Tibial nerve (tissue), 4 donors: Measurements from ENCODE around the gene TMEM150C.

Source experiments
- EP300 ChIP-seq, 2 donors: sonication (generic); formaldehyde crosslinking; IDR thresholded peaks; one replicate each; pipeline ENCODE4 v1.6.1; 2017; ENCODE audit warnings: antibody characterized with exemption in 2 of 2, mild to moderate bottlenecking in 1 of 2
- TF ChIP-seq, protein P1 (sequence below), 5 experiments: fragments of 200-600 bp in 3 of 5; fragments of 450-650 bp in 2 of 5; sonication (generic) in 3 of 5; IDR thresholded peaks; one replicate each; pipeline ENCODE4 v1.5.1; 2016 to 2019; ENCODE audit warnings: antibody characterized with exemption in 5 of 5, mild to moderate bottlenecking in 3 of 5, moderate library complexity in 2 of 5

DNA sequence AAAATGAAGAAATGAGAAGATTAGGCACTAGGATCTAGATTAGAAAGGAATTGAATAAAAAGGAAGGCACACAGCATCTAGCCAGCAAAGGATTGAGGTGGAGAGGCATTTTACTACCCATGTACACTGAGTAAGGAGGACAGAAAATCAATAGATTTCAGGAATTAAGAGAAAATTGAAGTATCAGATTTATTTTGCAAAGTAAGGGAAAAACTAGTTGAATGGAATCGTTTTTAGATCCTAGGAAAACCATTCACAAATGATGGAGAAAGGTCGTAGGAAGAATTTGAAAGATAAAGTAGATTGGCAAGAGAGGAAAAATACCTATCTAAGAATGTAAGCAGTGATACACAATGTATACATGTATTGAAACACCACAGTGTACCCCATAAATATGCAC, 100.1 kb downstream of the TMEM150C start:
- no peak for TF ChIP-seq EP300 (IDR thresholded peaks at IDR 0.05)
- TF ChIP-seq, protein P1, sequence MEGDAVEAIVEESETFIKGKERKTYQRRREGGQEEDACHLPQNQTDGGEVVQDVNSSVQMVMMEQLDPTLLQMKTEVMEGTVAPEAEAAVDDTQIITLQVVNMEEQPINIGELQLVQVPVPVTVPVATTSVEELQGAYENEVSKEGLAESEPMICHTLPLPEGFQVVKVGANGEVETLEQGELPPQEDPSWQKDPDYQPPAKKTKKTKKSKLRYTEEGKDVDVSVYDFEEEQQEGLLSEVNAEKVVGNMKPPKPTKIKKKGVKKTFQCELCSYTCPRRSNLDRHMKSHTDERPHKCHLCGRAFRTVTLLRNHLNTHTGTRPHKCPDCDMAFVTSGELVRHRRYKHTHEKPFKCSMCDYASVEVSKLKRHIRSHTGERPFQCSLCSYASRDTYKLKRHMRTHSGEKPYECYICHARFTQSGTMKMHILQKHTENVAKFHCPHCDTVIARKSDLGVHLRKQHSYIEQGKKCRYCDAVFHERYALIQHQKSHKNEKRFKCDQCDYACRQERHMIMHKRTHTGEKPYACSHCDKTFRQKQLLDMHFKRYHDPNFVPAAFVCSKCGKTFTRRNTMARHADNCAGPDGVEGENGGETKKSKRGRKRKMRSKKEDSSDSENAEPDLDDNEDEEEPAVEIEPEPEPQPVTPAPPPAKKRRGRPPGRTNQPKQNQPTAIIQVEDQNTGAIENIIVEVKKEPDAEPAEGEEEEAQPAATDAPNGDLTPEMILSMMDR (IDR thresholded peaks at IDR 0.05): no peak
